H9 (cell line): ENCODE measurements around the gene ZNF106. TPM values are rescaled to one million over a fixed set of nuclear protein-coding genes. Genes with fewer than 3 reads are reported as not detected.

ENCODE experiments used
- DNase-seq: peaks from one replicate; pipeline ENCODE4 v3.0.0-alpha.2; 2017
- H2AFZ ChIP-seq: one replicate; pipeline ENCODE4 v1.6.1; 2013; ENCODE audit warnings: mild to moderate bottlenecking, low read length, control low read depth, moderate library complexity
- H2AK5ac ChIP-seq: 2 replicates; pipeline ENCODE4 v1.6.1; 2013; ENCODE audit warnings: low read length, control low read depth, mixed read lengths; ENCODE audit not compliant: insufficient read length
- H2BK120ac ChIP-seq: one replicate; pipeline ENCODE4 v1.6.1; 2013; ENCODE audit warnings: low read depth, mild to moderate bottlenecking, low read length, control low read depth, inconsistent platforms; ENCODE audit not compliant: poor library complexity, severe bottlenecking
- H2BK12ac ChIP-seq: 2 replicates; pipeline ENCODE4 v1.6.1; 2013; ENCODE audit warnings: low read length, control low read depth, mixed read lengths, low read depth; ENCODE audit not compliant: insufficient read length
- H2BK15ac ChIP-seq: 2 replicates; pipeline ENCODE4 v1.6.1; 2013; ENCODE audit warnings: low read depth, low read length, control low read depth
- H2BK20ac ChIP-seq: one replicate; pipeline ENCODE4 v1.6.1; 2013; ENCODE audit warnings: low read depth, mild to moderate bottlenecking, low read length, control low read depth, inconsistent platforms; ENCODE audit not compliant: poor library complexity, severe bottlenecking
- H2BK5ac ChIP-seq: 2 replicates; pipeline ENCODE4 v1.6.1; 2013; ENCODE audit warnings: low read length, control low read depth, mixed read lengths; ENCODE audit not compliant: insufficient read length
- H3K14ac ChIP-seq: 2 replicates; pipeline ENCODE4 v1.6.1; 2013; ENCODE audit warnings: low read length, control low read depth; ENCODE audit not compliant: insufficient read depth
- H3K18ac ChIP-seq: 2 replicates; pipeline ENCODE4 v1.6.1; 2013; ENCODE audit warnings: low read depth, mild to moderate bottlenecking, mixed read lengths, low read length, control low read depth; ENCODE audit not compliant: insufficient read length
- H3K23ac ChIP-seq: 2 replicates; pipeline ENCODE4 v1.6.1; 2013; ENCODE audit warnings: low read length, control low read depth, mixed read lengths, low read depth; ENCODE audit not compliant: insufficient read length
- H3K23me2 ChIP-seq: 2 replicates; pipeline ENCODE4 v1.6.1; 2013; ENCODE audit warnings: low read depth, mild to moderate bottlenecking, mixed read lengths, low read length, control low read depth; ENCODE audit not compliant: insufficient read length, poor library complexity, severe bottlenecking
- H3K27ac ChIP-seq: 2 replicates; pipeline ENCODE4 v1.5.1; 2013; ENCODE audit warnings: low read length, control low read depth, mixed read lengths, low read depth; ENCODE audit not compliant: insufficient read length
- H3K27me3 ChIP-seq: 2 replicates; pipeline ENCODE4 v1.6.1; 2013; ENCODE audit warnings: low read length, control low read depth, inconsistent platforms; ENCODE audit not compliant: insufficient read depth
- H3K4ac ChIP-seq: 2 replicates; pipeline ENCODE4 v1.6.1; 2013; ENCODE audit warnings: low read depth, mild to moderate bottlenecking, control low read depth, inconsistent platforms, low read length, moderate library complexity
- H3K4me1 ChIP-seq: 2 replicates; pipeline ENCODE4 v1.6.1; 2013; ENCODE audit warnings: low read length, control low read depth, inconsistent platforms; ENCODE audit not compliant: insufficient read depth
- H3K4me2 ChIP-seq: 2 replicates; pipeline ENCODE4 v1.6.1; 2013; ENCODE audit warnings: low read length, control low read depth, mixed read lengths; ENCODE audit not compliant: insufficient read length, insufficient read depth
- H3K56ac ChIP-seq: 2 replicates; pipeline ENCODE4 v1.6.1; 2013; ENCODE audit warnings: low read depth, mild to moderate bottlenecking, mixed read lengths, low read length, control low read depth; ENCODE audit not compliant: insufficient read length
- H3K79me1 ChIP-seq: 2 replicates; pipeline ENCODE4 v1.6.1; 2013; ENCODE audit warnings: low read depth, mild to moderate bottlenecking, moderate library complexity, low read length, control low read depth, inconsistent platforms; ENCODE audit not compliant: insufficient read depth, poor library complexity, severe bottlenecking
- H3K79me2 ChIP-seq: 2 replicates; pipeline ENCODE4 v1.6.1; 2013; ENCODE audit warnings: low read length, control low read depth, inconsistent platforms; ENCODE audit not compliant: insufficient read depth
- H3K9ac ChIP-seq: 2 replicates; pipeline ENCODE4 v1.6.1; 2013; ENCODE audit warnings: low read length, control low read depth, mixed read lengths; ENCODE audit not compliant: insufficient read length; ENCODE audit errors: extremely low read depth
- H3K9me3 ChIP-seq: one replicate; pipeline ENCODE4 v1.6.1; 2013; ENCODE audit warnings: low read depth, low read length, inconsistent platforms; ENCODE audit not compliant: control insufficient read depth
- H3T11ph ChIP-seq: one replicate; pipeline ENCODE4 v1.6.1; 2013; ENCODE audit warnings: mild to moderate bottlenecking, low read length, control low read depth, inconsistent platforms
- H4K20me1 ChIP-seq: one replicate; pipeline ENCODE4 v1.6.1; 2013; ENCODE audit not compliant: control insufficient read depth, insufficient read length, insufficient read depth
- H4K5ac ChIP-seq: 2 replicates; pipeline ENCODE4 v1.6.1; 2013; ENCODE audit warnings: low read depth, mild to moderate bottlenecking, mixed read lengths, low read length, control low read depth; ENCODE audit not compliant: insufficient read length
- H4K8ac ChIP-seq: replicated peaks from 2 replicates; pipeline ENCODE4 v1.6.1; 2013; ENCODE audit warnings: low read length, control low read depth, mixed read lengths, low read depth; ENCODE audit not compliant: insufficient read length
- H4K91ac ChIP-seq: 2 replicates; pipeline ENCODE4 v1.6.1; 2013; ENCODE audit warnings: low read depth, mild to moderate bottlenecking, moderate library complexity, mixed read lengths, low read length, control low read depth; ENCODE audit not compliant: insufficient read length
- H3K27ac Mint-ChIP-seq, 3 experiments: 2 replicates in 2 of 3; 3 replicates in 1 of 3; pipeline ENCODE4 v1.8.0; 2020 to 2021; ENCODE audit warnings: mixed read lengths in 3 of 3, mild to moderate bottlenecking in 1 of 3, moderate library complexity in 1 of 3
- H3K27me3 Mint-ChIP-seq: 2 replicates; pipeline ENCODE4 v1.8.0; 2021; ENCODE audit warnings: low read depth, mild to moderate bottlenecking, moderate library complexity, mixed read lengths
- H3K36me3 Mint-ChIP-seq, 3 experiments: 2 replicates in 2 of 3; 3 replicates in 1 of 3; pipeline ENCODE4 v1.8.0; 2020 to 2021; ENCODE audit warnings: low read depth in 3 of 3, mixed read lengths in 3 of 3; ENCODE audit not compliant: insufficient read depth in 1 of 3
- H3K4me1 Mint-ChIP-seq, 2 experiments: 2 replicates each; pipeline ENCODE4 v1.8.0; 2020; ENCODE audit warnings: mixed read lengths in 2 of 2
- H3K4me3 Mint-ChIP-seq, 2 experiments: 2 replicates in 1 of 2; 3 replicates in 1 of 2; pipeline ENCODE4 v1.8.0; 2020 to 2021; ENCODE audit warnings: mild to moderate bottlenecking in 2 of 2, mixed read lengths in 2 of 2, moderate library complexity in 1 of 2
- H3K9me3 Mint-ChIP-seq, 2 experiments: 2 replicates in 1 of 2; 3 replicates in 1 of 2; pipeline ENCODE4 v1.8.0; 2020; ENCODE audit warnings: mild to moderate bottlenecking in 2 of 2, mixed read lengths in 2 of 2, moderate library complexity in 1 of 2
- CTCF ChIP-seq: fragments of 200-600 bp; sonication (generic); conservative IDR thresholded peaks from 3 replicates; pipeline ENCODE4 v1.8.0; 2021; ENCODE audit warnings: antibody characterized with exemption, mild to moderate bottlenecking
- WGBS: extraction: QIAGEN DNeasy Blood & Tissue Kit; methylation state at CpG from one replicate; pipeline ENCODE4 v1.1.7; 2013; ENCODE audit warnings: missing lambda C conversion rate, low lambda C conversion rate, mixed read lengths; ENCODE audit not compliant: insufficient read length; ENCODE audit errors: extremely low coverage; 5-methylcytosine and 5-hydroxymethylcytosine counted together
- total RNA-seq: library from RNA; stranded (reverse); gene quantifications from 2 replicates; pipeline ENCODE4 v1.2.1, GENCODE V29; 2021

The ZNF106 gene
- total RNA-seq, 1 experiment from 2014 or later, result 55.0 TPM

- no peak overlapping the region for H2AFZ ChIP-seq
Measured at GRCh38 chr15:42447599-42447998, 43.3 kb downstream of the ZNF106 start.

More at GRCh38 chr15:42447599-42447998, 43.3 kb downstream of the ZNF106 start:
- Histone ChIP-seq H3K18ac (no peak overlapping the region), H2BK120ac (no peak overlapping the region), H2BK5ac (no peak overlapping the region), H3T11ph (no peak overlapping the region), H3K9me3 (no peaks in the 10 kb centered on the region), H3K27me3 (no peaks in the 10 kb centered on the region), H3K27ac (no peak overlapping the region), H2BK15ac (no peak overlapping the region), H4K91ac (no peak overlapping the region), H3K23ac (no peak overlapping the region), H3K14ac (no peak overlapping the region), H4K20me1 (no peaks in the 10 kb centered on the region), H2AK5ac (no peak overlapping the region), H3K79me1 (no peaks in the 10 kb centered on the region), H3K4me1 (no peaks in the 10 kb centered on the region), H3K56ac (no peak overlapping the region), H3K4me2 (no peak overlapping the region), H2BK20ac (no peak overlapping the region), H3K23me2 (no peaks in the 10 kb centered on the region), H3K4ac (no peak overlapping the region), H3K9ac (no peak overlapping the region), H3K79me2 (no peaks in the 10 kb centered on the region), H4K8ac (no peak overlapping the region), H4K5ac (no peak overlapping the region), H2BK12ac (no peak overlapping the region)
- Mint-ChIP-seq H3K27me3 (no peaks in the 10 kb centered on the region), H3K9me3 (no peaks in the 10 kb centered on the region), H3K4me1 (no peaks in the 10 kb centered on the region), H3K27ac (no peak overlapping the region), H3K4me3 (no peak overlapping the region), H3K36me3 (peaks cover 6 to 60% (median 27%) of the 10 kb centered on the region in 3 experiments; a peak in 6 of 7 replicates)
- no CpG with 5 or more reads among the region's 2 CpGs for WGBS
- no peak for TF ChIP-seq CTCF
- no peak for DNase-seq
